Lung (tissue), 12 donors: ENCODE data around the gene IQGAP2. TPM values are rescaled to one million over a fixed set of nuclear protein-coding genes. Genes with fewer than 3 reads are reported as not detected.

Source experiments
- ATAC-seq: fragments of 200-7000 bp; cut with Tn5 transposase; one replicate; pipeline ENCODE4 v1.9.1; 2020; ENCODE audit warnings: moderate number of reproducible peaks; ENCODE audit not compliant: insufficient read depth, low FRiP score
- DNase-seq, 3 donors: peaks; one replicate each; pipeline ENCODE4 v3.0.0-alpha.2; 2013 to 2017
- H3K27ac ChIP-seq, 2 donors: one replicate each; pipeline ENCODE4 v1.5.1; 2013; ENCODE audit warnings: mild to moderate bottlenecking in 2 of 2, moderate library complexity in 2 of 2, control low read depth in 1 of 2, inconsistent platforms in 1 of 2, low read depth in 1 of 2, low read length in 1 of 2
- H3K27me3 ChIP-seq, 3 donors: one replicate each; pipeline ENCODE4 v1.5.1; 2013; ENCODE audit warnings: low read length in 2 of 3; ENCODE audit not compliant: control insufficient read depth in 3 of 3, insufficient read depth in 3 of 3
- H3K36me3 ChIP-seq, 4 donors: one replicate each; pipeline ENCODE4 v1.5.1; 2013; ENCODE audit warnings: low read length in 4 of 4, mild to moderate bottlenecking in 1 of 4, moderate library complexity in 1 of 4; ENCODE audit not compliant: control insufficient read depth in 4 of 4, insufficient read depth in 4 of 4
- H3K4me1 ChIP-seq, 5 donors: one replicate each; pipeline ENCODE4 v1.5.1; 2013; ENCODE audit warnings: low read length in 5 of 5, mild to moderate bottlenecking in 2 of 5, moderate library complexity in 1 of 5; ENCODE audit not compliant: control insufficient read depth in 5 of 5, insufficient read depth in 5 of 5
- H3K4me3 ChIP-seq: one replicate; pipeline ENCODE4 v1.5.1; 2013; ENCODE audit warnings: mild to moderate bottlenecking, control low read depth, moderate library complexity
- H3K9ac ChIP-seq, 2 donors: one replicate each; pipeline ENCODE4 v1.5.1; 2013; ENCODE audit warnings: low read length in 2 of 2, control low read depth in 1 of 2; ENCODE audit not compliant: insufficient read depth in 1 of 2
- H3K9me3 ChIP-seq, 4 donors: one replicate each; pipeline ENCODE4 v1.5.1; 2013; ENCODE audit warnings: low read length in 3 of 4, mild to moderate bottlenecking in 1 of 4, moderate library complexity in 1 of 4; ENCODE audit not compliant: control insufficient read depth in 4 of 4, insufficient read depth in 3 of 4
- WGBS, 2 donors: extraction: QIAGEN DNeasy Blood & Tissue Kit; methylation state at CpG; one replicate each; pipeline ENCODE4 v1.1.7; 2013; 5-methylcytosine and 5-hydroxymethylcytosine counted together
- polyA plus RNA-seq, 2 donors: library from polyadenylated mRNA; stranded (reverse); fragments of 200-250 nt; gene quantifications; one replicate each; pipeline ENCODE4 v1.2.1, GENCODE V29; 2013
- total RNA-seq, 2 donors: library from RNA; depleted of rRNA in 1 of 2; stranded (reverse); fragments of >200 nt in 1 of 2; gene quantifications; one replicate each; pipeline ENCODE4 v1.2.1, GENCODE V29; 2014 to 2021
- TF ChIP-seq, protein P1 (sequence below): IDR thresholded peaks from 2 replicates; pipeline ENCODE4 v1.5.1; 2012; ENCODE audit warnings: mild to moderate bottlenecking; ENCODE audit errors: control extremely low read depth, extremely low read depth
- donor health status: control.
- donor health status: control.
- donor health status: Bipolar disorder and iron deficiency.
- donor health status: healthy.
- donor health status: DM: yes; HTN: yes; CAD: no.

IQGAP2 gene
- total and polyA plus RNA-seq, 4 donors: 6.0 to 33.6 (median 13.7) TPM

DNA sequence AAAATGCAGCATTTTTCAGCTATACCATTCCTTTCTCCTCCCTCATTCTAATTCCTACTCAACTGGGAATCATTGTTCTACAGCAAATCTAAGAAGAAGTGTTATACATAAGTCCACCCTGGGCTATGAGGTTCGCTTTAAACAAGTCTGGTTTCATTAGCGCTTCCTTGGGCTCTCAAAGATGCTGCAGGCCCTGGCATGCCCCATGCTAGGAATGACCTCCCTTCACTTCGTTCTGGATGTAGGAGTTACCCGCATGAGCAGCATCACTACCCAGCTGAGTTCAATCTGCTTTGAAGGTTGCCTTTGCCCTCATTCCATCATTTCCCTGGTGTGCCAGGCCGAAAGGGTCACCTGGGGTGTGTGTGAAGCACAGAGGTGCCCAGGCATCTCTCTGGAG, 348.2 kb downstream of the IQGAP2 start:
- WGBS, 2 donors: 93 to 94% methylated on average over 5 of the region's 5 CpGs
- Histone ChIP-seq H3K27ac (no peak overlapping the region), H3K36me3 (no peaks in the 10 kb centered on the region), H3K9ac (no peak overlapping the region), H3K9me3 (peaks cover 0 to 1% (median 0%) of the 10 kb centered on the region in 4 donors), H3K4me3 (no peak overlapping the region), H3K27me3 (peaks cover 0 to 2% (median 0%) of the 10 kb centered on the region in 3 donors), H3K4me1 (no peaks in the 10 kb centered on the region)
- DNase-seq (no peak), ATAC-seq (no peak)
- TF ChIP-seq, protein P1, sequence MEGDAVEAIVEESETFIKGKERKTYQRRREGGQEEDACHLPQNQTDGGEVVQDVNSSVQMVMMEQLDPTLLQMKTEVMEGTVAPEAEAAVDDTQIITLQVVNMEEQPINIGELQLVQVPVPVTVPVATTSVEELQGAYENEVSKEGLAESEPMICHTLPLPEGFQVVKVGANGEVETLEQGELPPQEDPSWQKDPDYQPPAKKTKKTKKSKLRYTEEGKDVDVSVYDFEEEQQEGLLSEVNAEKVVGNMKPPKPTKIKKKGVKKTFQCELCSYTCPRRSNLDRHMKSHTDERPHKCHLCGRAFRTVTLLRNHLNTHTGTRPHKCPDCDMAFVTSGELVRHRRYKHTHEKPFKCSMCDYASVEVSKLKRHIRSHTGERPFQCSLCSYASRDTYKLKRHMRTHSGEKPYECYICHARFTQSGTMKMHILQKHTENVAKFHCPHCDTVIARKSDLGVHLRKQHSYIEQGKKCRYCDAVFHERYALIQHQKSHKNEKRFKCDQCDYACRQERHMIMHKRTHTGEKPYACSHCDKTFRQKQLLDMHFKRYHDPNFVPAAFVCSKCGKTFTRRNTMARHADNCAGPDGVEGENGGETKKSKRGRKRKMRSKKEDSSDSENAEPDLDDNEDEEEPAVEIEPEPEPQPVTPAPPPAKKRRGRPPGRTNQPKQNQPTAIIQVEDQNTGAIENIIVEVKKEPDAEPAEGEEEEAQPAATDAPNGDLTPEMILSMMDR: no peak

DNA sequence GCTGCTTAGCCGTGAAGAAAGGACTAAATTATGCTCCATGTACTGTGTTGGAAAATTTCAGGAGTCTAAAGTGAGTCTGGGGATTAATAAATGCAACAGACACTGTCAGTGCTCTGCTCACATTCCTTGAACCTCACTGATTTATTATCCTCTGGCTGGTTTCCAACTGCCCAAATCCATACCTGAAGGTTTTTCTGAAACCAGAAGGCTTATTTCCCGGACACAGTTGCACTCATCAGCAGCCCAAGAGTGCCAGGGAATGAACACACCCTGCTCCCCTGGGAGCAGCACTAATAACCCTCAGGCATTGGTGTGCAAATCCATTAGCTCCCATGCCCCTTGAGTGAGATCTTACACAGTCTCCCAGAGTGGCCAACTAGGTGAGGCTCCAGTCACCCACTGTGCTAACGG, 351.6 kb downstream of the IQGAP2 start:
- Histone ChIP-seq H3K36me3 (no peaks in the 10 kb centered on the region), H3K9me3 (no peaks in the 10 kb centered on the region), H3K27me3 (peaks cover 0 to 3% (median 2%) of the 10 kb centered on the region in 3 donors), H3K27ac (no peak overlapping the region), H3K4me3 (no peak overlapping the region), H3K4me1 (no peaks in the 10 kb centered on the region), H3K9ac (no peak overlapping the region)
- TF ChIP-seq, protein P1: no peak
- 89% methylated on average over 3 of the region's 3 CpGs for WGBS, 2 donors
- ATAC-seq: no peak
- no peak for DNase-seq

DNA sequence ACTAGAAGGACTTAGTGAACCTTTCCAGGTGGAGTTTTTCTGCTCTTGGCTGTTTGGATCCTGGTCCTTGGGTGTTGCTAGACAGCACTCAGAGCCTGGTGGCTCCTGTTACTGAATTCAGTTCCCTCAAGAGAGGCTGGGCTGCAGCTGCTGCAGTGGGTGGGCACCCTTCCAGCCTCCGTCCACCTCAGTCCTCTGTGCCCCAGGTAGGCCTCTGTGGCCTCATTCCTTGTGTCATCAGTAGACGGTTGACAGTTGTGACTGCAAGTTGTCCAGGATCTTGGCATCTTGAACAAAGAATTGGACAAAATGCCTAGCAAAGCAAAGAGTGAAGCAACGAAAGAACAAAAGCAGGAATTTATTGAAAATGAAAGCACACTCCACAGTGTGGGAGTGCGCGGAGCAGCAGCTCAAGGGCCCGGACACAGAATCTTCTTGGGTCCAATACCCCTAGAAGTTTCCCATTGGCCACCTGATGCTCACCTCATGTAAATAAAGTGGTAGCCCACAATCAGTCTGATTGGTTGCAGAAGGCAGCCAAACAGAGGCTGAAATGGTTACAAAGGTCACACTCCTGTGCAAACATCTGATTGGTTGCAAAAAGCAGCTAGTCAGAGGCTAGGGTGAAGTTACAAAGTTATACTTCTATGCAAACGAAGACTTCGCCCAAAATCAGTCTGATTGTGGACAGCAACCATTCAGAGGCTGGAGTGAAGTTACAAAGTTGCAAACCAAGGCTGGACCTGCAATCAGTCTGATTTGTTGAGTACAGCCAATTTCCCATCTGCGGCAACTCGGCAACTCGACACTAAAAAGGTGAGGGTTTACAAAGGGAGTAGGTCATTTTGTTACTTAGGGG, 352.9 kb downstream of the IQGAP2 start:
- Histone ChIP-seq H3K27ac (no peak overlapping the region), H3K27me3 (peaks cover 0 to 3% (median 2%) of the 10 kb centered on the region in 3 donors), H3K4me3 (no peak overlapping the region), H3K4me1 (no peaks in the 10 kb centered on the region), H3K36me3 (no peaks in the 10 kb centered on the region), H3K9ac (no peak overlapping the region), H3K9me3 (no peaks in the 10 kb centered on the region)
- WGBS, 2 donors: 89 to 93% methylated on average over 11 of the region's 11 CpGs
- no peak for ATAC-seq
- TF ChIP-seq, protein P1: no peak
- no peak for DNase-seq
